HG02642 (cell line): ENCODE measurements around the gene FAF1.
"Not testable (repeated sequence)": the region's sequence is repeated elsewhere in the genome, so short reads cannot be mapped to it uniquely, and the experiment has no call there.

Source experiments
- ATAC-seq: cut with Tn5 transposase; IDR thresholded peaks from one replicate; pipeline ENCODE4 v1.9.1; 2021; ENCODE audit warnings: mild to moderate bottlenecking; ENCODE audit not compliant: unreplicated experiment, poor library complexity

Gene FAF1

GRCh38 chr1:50917138-50918137 lies 42.6 kb downstream of the FAF1 start:
- no peak for ATAC-seq

DNA sequence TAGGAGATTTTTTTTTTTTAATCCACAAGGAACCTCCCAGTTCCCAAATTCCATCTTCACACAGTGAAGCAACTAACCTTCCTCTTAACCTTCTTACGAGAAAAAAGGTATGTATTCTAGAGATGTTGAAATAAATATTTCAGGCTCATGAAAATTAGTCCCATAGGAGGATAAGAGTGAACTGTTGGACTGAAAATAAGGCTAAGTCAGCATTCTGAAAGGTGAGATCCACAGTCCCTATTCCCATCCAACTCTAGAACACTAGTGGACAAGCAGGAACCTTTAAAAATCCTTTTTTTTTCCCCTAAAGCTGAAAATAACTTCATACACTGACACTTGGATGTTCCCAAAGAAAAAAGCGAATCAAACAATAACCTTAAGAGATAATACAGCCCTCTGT lies 44.4 kb downstream of the FAF1 start:
- no peak for ATAC-seq

- no peak for ATAC-seq
Observed at GRCh38 chr1:50913954-50914353, 46.1 kb downstream of the FAF1 start.

DNA sequence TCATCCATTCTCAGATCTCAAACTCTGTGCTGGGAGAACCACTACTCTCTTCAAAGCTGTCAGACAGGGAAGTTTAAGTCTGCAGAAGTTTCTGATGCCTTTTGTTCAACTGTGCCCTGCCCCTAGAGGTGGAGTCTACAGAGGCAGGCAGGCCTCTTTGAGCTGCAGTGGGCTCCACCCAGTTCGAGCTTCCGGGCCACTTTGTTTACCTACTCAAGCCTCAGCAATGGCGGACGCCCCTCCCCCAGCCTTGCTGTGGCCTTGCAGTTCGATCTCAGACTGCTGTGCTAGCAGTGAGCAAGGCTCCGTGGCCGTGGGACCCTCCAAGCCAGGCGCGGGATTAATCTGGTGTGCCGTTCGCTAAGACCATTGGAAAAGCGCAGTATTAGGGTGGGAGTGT lies 49.7 kb downstream of the FAF1 start:
- not testable (repeated sequence) for ATAC-seq

DNA sequence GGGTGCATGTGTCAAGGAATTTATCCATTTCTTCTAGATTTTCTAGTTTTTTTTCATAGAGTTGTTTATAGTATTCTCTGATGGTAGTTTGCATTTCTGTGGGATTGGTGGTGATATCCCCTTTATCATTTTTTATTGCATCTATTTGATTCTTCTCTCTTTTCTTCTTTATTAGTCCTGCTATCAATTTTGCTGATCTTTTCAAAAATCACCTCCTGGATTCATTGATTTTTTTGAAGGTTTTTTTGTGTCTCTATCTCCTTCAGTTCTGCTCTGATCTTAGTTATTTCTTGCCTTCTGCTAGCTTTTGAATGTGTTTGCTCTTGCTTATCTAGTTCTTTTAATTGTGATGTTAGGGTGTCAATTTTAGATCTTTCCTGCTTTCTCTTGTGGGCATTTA lies 52.5 kb downstream of the FAF1 start:
- not testable (repeated sequence) for ATAC-seq

- ATAC-seq = not testable (repeated sequence)
Observed at GRCh38 chr1:50906050-50906449, 54.0 kb downstream of the FAF1 start.

GRCh38 chr1:50902419-50902818 lies 57.6 kb downstream of the FAF1 start:
- no peak for ATAC-seq

DNA sequence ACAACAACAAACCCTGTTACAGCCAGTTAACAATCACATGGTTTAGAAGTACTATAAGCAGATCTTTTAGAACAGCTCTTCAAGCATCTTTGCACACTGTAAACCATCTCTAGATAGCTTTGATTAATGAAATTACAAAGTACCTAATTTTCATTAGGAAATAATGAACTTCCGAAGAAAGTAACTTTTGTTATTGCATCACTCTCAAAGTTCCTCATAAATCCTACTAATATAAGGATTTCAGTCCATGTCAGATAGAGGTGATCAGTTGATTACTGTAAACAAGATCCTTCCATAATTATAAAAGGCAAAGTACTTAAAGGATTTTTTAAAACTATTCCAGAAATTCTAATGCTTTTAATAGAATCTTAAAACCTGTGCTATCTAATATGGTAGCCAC lies 58.2 kb downstream of the FAF1 start:
- ATAC-seq = no peak

DNA sequence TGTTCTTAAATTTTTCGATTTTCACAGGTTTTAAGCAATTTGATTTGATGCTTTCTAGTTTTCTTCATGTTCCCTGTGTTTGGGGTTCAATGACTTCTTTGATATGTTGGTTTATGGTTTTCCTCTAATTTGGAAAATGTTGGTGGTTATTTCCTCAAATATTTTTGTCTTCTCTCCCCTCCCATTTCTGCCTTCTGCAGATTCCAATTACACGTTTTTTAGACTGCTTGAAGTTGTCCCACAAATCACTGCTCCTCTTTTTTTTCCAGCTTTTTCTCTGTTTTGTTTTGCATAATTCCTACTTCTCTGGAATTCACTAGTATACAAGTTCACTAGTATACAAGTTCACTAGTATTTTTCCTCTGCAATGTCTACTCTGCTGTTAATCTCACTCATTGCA lies 61.3 kb downstream of the FAF1 start:
- no peak for ATAC-seq

GRCh38 chr1:50894340-50894739 lies 65.7 kb downstream of the FAF1 start:
- ATAC-seq = no peak

DNA sequence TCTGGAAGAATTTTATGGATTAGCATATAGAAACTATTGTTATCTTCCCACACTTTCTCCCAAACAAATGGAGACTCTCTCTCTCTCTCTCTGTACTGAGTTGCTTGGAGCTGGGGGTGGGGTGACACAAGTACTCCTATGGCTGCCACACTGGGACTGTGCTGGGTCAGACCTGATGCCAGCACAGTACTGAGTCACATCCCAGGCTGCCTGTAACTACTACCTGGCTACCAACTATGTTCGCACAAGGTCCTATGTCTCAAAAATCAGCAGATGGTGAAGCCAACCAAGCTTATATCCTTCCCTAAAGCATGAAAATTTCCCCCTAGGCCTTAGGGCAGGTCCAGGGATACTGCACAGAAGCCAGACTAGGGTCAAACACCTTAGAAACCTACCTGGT lies 66.6 kb downstream of the FAF1 start:
- no peak for ATAC-seq

GRCh38 chr1:50887555-50887954 lies 72.5 kb downstream of the FAF1 start:
- not testable (repeated sequence) for ATAC-seq

- ATAC-seq = no peak
Observed at GRCh38 chr1:50880373-50880772, 79.7 kb downstream of the FAF1 start.

DNA sequence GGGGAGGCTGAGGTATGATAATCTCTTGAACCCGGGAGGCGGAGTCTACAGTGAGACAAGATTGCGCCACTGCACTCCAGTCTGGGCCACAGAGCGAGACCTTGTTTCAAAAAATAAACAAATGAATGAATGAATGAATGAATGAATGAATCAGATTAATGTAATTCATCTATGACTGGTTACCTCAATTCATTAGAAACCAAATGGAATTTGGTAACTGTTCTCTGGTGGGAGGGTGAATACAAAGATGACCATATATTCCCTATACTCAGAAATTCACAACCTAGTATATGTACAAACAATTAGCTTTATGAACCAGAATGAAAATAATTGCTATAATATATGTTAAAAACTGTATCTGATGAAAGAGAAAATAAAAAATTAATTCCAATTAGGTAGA lies 80.9 kb downstream of the FAF1 start:
- no peak for ATAC-seq

GRCh38 chr1:50878434-50878833 lies 81.6 kb downstream of the FAF1 start:
- no peak for ATAC-seq

- no peak for ATAC-seq
Observed at GRCh38 chr1:50877641-50878040, 82.4 kb downstream of the FAF1 start.

DNA sequence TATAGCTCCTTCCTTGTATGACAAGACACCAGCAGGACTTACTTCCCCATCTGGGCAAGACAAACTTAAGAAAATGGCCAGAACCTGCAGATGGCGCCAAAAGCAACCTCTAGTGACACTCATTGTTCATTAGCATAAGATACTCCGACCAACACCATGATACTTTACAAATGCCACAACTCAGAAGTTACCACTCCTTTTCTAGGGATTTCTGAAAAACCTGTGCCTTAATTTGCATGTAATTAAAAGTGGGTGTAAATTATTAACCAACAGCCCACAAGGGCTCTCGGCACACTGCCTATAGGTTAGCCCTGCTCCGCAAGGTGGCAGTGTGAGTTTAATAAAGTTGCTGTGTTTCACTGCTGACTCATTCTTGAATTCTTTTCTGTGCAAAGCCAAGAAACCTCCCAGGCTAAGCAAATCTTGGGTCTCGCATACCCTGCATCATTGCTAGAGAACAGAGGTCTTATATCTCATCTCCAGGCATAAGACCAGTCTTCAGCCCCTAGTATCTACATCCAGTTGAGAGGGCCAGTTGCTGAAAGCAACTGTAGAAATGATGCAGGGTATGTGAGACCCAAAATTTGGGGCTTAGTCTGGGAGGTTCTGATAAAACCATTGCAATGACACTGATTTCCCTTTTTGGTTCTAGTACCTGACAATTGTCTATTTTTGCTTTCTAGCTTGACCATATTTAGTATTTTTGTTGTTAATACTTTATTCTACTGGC lies 86.4 kb downstream of the FAF1 start:
- peak; percentile 95 for ATAC-seq

- ATAC-seq = not testable (repeated sequence)
Observed at GRCh38 chr1:50864845-50865244, 95.2 kb downstream of the FAF1 start.

DNA sequence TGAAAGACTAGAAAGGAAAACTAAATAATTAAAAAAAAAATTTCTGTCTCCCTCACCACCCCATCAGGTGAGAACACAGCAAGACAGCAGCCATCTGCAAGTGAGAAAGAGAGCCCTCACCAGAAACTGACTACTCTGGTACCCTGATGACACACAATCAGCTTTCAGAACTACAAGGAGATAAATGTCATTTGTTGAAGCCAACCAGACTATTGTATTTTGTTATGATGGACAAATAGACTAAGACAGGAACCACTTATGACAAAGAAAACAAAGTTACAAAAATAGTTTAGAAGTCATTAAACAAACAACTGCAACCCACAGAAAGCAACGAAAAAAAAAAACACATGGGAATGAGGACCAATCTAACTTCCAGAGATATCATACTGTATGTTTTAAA lies 98.3 kb downstream of the FAF1 start:
- no peak for ATAC-seq

DNA sequence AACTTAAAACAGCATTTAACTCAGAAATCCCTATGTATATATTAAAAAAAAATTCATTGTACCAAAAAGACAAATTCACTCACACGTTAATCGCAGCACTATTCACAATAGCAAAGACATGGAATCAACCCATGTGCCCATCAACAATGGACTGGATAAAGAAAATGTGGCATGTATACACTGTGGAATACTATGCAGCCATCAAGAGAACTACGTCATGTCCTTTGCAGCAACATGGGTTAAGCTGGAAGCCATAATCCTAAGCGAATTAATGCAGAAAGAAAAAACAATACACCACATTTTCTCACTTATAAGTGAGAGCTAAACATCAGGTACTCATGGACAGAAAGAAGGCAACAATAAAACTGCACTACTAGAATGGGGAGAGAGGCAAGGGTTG lies 99.4 kb downstream of the FAF1 start:
- no peak for ATAC-seq

DNA sequence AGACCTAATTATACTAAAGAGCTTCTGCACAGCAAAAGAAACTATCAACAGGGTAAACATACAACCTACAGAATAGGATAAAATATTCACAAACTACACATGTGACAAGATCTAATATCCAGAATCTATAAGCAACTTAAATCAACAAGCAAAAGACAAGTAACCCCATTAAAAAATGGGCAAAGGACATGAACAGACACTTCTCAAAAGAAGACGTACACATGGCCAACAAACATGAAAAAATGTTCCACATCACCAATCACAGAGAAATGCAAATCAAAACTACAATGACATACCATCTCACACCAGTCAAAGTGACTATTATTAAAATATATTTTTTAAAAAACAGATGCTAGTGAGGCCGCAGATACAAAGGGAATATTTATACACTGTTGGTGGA lies 99.8 kb downstream of the FAF1 start:
- ATAC-seq = no peak
